GM12874 (cell line): ENCODE measurements around the gene KRT3.

ENCODE experiments used
- CTCF ChIP-seq: IDR thresholded peaks from 2 replicates; pipeline ENCODE4 v1.5.1; 2011; ENCODE audit warnings: low read depth, mild to moderate bottlenecking, control low read depth, low read length, moderate library complexity; ENCODE audit not compliant: insufficient read depth

The KRT3 gene

GRCh38 chr12:52792185-52793029 is 3.5 kb downstream of the KRT3 start:
- no peak for TF ChIP-seq CTCF

- TF ChIP-seq CTCF, result no peak
These were observed 4.4 kb downstream of the KRT3 start for GRCh38 chr12:52791271-52792184.

GRCh38 chr12:52790427-52791270 is 5.3 kb downstream of the KRT3 start:
- no peak for TF ChIP-seq CTCF

- TF ChIP-seq CTCF, result no peak
These were observed 6.1 kb downstream of the KRT3 start for GRCh38 chr12:52789637-52790426.

- no peak for TF ChIP-seq CTCF
These were observed 6.9 kb downstream of the KRT3 start for GRCh38 chr12:52788876-52789636.

GRCh38 chr12:52788192-52788875 is 7.6 kb downstream of the KRT3 start:
- TF ChIP-seq CTCF, result no peak
